Coronary artery (tissue), 2 donors: ENCODE results near the gene RFPL3.

Experiments used
- DNase-seq: peaks from one replicate; pipeline ENCODE4 v3.0.0-alpha.2; 2017; ENCODE audit warnings: low spot score
- H3K27ac ChIP-seq, 2 donors: fragments of 200-600 bp; sonication (generic); one replicate each; pipeline ENCODE4 v1.5.1; 2016 to 2019
- H3K4me3 ChIP-seq: fragments of 200-600 bp; sonication (generic); 2 replicates; pipeline ENCODE4 v1.5.1; 2016; ENCODE audit warnings: mild to moderate bottlenecking, moderate library complexity
- CTCF ChIP-seq: fragments of 200-600 bp; sonication (generic); IDR thresholded peaks from one replicate; pipeline ENCODE4 v1.5.1; 2019; ENCODE audit warnings: antibody characterized with exemption

The RFPL3 gene

GRCh38 chr22:32328306-32329201 lies 29.1 kb upstream of the RFPL3 start:
- peak; percentile 63 for DNase-seq

GRCh38 chr22:32329202-32329645 lies 28.4 kb upstream of the RFPL3 start:
- H3K27ac ChIP-seq = no peak overlapping the region
- DNase-seq = peak; percentile 33
- no peak for TF ChIP-seq CTCF
- H3K4me3 ChIP-seq = no peak overlapping the region

More at GRCh38 chr22:32328306-32329201, 29.1 kb upstream of the RFPL3 start:
- no peak for TF ChIP-seq CTCF
- Histone ChIP-seq H3K27ac (no peak overlapping the region), H3K4me3 (no peak overlapping the region)

GRCh38 chr22:32331236-32331917 lies 26.3 kb upstream of the RFPL3 start:
- H3K4me3 ChIP-seq = no peak overlapping the region
- peak; percentile 38 for DNase-seq
- TF ChIP-seq CTCF = no peak
- H3K27ac ChIP-seq = peak overlapping the region in 1 of 2 donors; percentile 48

GRCh38 chr22:32331918-32332725 lies 25.5 kb upstream of the RFPL3 start:
- no peak overlapping the region for H3K4me3 ChIP-seq
- peak overlapping the region in 1 of 2 donors; percentile 48 for H3K27ac ChIP-seq
- no peak for TF ChIP-seq CTCF
- DNase-seq = peak; percentile 40

- no peak for TF ChIP-seq CTCF
- peak; percentile 59 for DNase-seq
- H3K27ac ChIP-seq = no peak overlapping the region
- H3K4me3 ChIP-seq = no peak overlapping the region
Measured at GRCh38 chr22:32333141-32333768, 24.4 kb upstream of the RFPL3 start.
